Limb (tissue), 2 donors: ENCODE measurements around the gene APOBEC3H.
"Not testable (repeated sequence)": the region's sequence is repeated elsewhere in the genome, so short reads cannot be mapped to it uniquely, and the experiment has no call there.

Experiments
- DNase-seq, 2 donors: peaks; one replicate each; pipeline ENCODE4 v3.0.0-alpha.2; 2016; ENCODE audit errors: extremely low spot score in 2 of 2

APOBEC3H gene

GRCh38 chr22:39097098-39098020, at the start of gene APOBEC3H:
TSS of gene APOBEC3H (plus strand) at chr22:39097244. CDS start at chr22:39100279, 3,035 bp downstream.
- DNase-seq: no peak

GRCh38 chr22:39049486-39049885, 47.6 kb upstream of the APOBEC3H start:
- DNase-seq: not testable (repeated sequence)

DNA sequence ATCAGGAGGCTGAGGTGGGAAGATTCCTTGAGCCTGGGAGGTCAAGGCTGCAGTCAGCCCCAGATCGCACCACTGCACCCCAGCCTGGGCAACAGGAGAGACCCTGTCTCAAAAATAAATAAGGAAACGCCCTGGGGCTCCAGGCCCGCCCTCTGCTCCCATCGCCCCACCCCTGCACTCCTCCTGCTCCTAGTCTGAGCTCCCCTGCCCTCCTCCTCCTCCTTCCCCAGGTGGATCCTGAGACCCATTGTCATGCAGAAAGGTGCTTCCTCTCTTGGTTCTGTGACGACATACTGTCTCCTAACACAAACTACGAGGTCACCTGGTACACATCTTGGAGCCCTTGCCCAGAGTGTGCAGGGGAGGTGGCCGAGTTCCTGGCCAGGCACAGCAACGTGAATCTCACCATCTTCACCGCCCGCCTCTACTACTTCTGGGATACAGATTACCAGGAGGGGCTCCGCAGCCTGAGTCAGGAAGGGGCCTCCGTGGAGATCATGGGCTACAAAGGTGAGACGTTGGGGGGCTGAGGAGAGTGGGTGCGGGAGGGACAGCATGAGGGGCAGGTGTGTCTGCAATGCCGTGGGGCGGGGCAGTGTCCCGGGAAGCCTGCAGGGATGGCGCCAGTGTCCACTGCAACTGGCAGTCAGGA, 45.1 kb upstream of the APOBEC3H start:
- not testable (repeated sequence) for DNase-seq

- no peak for DNase-seq
Measured at GRCh38 chr22:39055658-39056057, 41.4 kb upstream of the APOBEC3H start.

DNA sequence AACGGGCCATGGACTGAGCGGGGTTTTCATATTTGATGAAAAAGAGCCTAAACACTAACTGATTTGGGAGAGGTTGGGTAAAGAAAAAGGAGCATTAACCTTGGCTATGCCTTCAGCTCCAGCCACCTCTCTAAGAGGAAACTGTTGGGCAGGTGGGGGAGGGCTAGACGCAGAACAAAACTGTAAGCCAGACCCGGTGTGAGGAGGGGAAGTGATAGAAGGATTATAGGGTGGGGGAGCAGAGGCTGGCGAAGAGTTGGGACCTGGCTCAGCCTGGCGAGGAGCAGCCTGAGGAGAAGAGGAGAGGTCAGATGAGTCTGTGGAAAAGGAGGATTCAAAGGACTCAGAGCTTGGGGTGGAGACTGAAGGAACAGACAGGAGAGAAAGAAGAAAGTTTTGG, 35.8 kb upstream of the APOBEC3H start:
- DNase-seq: not testable (repeated sequence)

DNA sequence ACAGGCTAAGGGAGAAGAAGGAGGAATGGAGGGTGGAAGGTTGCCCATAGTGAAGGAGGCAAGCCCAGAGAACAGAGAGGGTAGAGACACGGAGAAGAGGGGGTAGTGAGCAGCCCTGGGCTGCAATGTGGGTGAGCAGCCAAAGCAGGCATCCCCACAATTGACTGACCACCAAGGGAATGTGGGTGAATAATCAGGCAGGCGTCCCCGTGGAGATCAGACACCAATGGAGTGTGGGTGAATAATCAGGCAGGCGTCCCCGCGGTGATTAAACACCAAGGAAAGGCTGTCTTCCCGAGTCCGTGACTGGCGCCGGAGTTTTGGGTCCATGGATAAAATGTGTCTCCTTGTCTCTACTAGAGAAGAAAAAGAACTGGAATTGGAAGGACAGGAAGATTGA, 35.1 kb upstream of the APOBEC3H start:
- not testable (repeated sequence) for DNase-seq

GRCh38 chr22:39063904-39064303, 33.1 kb upstream of the APOBEC3H start:
- DNase-seq: not testable (repeated sequence)

DNA sequence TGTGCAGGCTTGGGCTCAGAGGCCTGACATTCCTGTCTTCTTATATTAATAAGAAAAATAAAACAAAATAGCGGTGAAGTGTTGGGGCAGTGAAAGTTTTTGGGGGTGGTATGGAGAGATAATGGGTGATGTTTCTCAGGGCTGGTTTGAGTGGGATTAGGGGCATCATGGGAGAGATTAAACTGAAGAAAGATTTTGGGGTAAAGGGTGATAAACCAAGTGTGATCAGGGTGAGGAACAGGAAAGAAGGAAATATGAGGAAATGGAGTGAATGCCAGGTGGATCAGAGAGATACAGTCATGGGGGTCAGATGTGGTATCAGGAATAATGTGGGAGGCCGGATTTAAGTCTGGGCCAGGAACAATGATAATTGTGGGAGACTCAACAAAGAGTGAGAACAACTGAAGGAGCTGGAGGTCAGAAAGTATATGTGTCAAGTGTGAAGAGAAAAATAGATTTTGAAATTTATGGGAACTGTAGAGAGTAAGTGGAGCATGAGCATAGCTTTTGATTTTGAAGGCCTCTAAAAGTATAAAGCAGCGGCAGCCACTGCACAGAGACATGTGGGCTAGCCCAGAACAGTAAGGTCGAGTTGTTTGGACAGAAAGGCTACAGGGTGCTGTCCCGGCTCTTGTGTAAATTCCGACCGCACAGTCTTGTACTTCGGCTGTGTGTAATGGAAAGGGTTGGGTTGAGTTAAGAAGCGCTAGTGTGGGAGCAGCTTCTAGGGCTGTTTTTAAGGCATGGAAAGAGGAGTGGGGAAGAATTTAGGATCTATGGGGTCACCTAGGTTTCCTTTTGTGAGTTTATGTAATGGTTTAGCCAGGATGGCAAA, 30.4 kb upstream of the APOBEC3H start:
- DNase-seq: not testable (repeated sequence)

DNA sequence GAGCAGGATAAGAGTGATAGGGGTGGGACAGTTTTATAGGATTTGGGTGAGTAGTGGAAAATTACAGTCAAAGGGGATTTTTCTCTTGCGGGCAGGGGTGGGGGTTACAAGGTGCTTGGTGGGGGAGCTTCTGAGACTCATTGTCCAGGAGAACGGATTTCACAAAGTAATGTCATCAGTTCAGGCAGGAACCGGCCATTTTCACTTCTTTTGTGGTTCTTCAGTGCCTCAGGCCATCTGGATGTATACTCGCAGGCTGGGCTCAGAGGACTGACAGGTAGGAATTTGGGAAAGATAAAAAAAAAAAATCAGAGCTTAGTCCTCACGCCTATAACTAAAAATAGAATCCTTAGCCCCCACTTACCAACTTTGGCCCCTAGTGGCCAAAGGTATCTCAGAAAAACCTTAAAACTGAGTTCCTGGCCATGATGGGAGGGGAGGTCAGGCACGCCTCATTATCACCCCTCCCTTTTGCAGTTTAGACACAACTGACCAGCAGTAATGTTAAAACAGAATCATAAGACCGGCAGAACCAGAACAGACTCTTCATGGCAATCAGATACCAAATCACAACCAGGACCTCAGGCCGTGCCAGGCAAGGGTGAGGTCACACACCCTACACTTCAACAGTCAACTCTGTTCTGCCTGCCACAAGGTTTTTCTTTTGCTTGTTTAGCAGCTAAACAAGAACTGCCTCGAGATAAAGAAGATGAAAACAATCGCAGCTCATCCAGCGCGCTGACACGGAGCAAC, 28.8 kb upstream of the APOBEC3H start:
- no peak for DNase-seq

- DNase-seq: no peak
Measured at GRCh38 chr22:39070186-39070585, 26.9 kb upstream of the APOBEC3H start.

GRCh38 chr22:39072581-39072981, 24.5 kb upstream of the APOBEC3H start:
- DNase-seq: not testable (repeated sequence)

DNA sequence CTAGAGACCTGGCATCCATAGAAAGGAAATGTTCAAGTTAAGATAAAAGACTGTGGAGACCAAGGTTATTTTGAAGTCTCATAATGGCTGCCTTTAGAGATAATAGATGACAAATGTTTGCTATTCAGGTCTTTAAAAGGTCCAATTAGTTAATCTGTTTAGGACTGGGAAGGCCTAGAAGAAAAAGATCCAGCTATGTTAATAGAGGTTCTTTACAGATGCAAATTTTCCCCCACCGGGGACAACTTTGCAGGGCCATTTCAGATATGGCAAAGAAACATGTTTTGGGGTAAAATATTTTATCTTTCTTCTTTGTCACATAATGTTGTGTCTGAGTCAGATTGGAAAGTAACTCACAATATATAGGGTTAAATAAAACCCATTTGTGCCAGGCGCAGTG, 23.1 kb upstream of the APOBEC3H start:
- no peak for DNase-seq

DNA sequence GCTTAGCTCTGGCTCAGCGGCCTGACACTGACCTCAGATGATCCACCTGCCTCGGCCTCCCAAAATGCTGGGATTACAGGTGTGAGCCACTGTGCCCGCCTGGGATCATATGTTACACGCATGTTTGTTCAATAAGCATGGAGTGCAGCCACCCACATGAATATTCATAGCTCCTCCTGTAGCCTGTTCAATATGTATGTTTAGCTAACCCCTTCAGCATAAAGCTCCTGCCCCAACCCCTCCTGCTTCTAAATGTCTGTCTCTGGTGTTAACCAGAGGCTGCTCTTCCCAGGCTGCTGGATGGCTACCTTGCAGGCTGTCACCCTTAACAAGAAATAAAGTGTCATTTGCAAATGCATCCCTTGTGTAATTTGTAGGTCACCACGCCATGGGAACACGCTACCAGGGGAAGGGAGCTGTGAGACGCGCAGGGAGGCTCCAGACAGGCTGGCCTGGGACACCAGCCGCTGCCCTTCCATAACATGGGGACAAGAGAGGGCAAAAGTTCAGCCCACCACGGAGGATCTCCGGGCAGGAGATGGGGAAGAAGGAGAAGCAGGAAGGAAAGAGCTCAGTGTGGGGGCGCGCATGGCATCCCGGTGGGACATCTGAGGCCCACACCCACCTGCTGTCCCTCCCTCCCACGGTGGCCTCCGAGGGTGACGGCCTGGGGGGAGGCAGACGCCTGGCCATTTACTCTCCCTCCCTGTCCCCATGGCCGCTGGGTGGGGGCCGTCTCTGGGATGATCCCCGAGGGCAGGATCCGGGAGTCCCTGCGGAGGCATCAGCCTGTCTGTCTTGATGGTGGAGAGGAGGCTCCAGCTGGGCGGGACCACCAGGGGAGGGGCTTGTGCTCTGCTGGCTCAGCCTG, 20.7 kb upstream of the APOBEC3H start:
- not testable (repeated sequence) for DNase-seq

DNA sequence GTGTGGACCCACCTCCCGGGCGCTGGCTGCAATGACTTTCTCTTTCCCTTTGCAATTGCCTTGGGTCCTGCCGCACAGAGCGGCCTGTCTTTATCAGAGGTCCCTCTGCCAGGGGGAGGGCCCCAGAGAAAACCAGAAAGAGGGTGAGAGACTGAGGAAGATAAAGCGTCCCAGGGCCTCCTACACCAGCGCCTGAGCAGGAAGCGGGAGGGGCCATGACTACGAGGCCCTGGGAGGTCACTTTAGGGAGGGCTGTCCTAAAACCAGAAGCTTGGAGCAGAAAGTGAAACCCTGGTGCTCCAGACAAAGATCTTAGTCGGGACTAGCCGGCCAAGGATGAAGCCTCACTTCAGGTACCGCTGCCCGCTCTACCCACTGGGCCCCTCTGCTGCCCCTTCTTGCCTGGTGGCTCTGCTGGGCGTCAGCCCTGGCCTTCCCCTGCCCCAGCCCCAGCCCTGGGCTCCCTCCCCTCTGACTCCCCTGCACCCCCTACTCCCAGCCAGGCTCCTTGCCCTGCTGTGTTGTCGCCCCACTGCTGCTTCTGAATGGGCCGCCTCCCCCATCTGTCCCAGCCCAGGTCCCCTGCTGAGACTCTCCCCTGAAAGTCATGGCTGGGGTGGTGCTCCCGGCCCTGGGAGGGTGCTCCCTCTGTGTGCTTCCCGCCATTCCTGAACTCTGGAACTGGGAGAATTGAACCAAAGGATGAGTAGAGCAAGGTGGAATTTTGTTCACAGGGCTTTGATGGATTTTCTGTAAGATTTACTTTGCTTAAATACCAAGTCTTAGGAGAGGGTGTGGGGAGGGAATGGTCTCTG, 19.8 kb upstream of the APOBEC3H start, which contains the start of gene APOBEC3G:
Gene APOBEC3G, plus strand, starts transcription at position 250 of the 815 bp plus-strand sequence. Its CDS starts 87 bp downstream, at position 337.
- not testable (repeated sequence) for DNase-seq

- DNase-seq: not testable (repeated sequence)
Measured at GRCh38 chr22:39077912-39078311, 19.1 kb upstream of the APOBEC3H start.

DNA sequence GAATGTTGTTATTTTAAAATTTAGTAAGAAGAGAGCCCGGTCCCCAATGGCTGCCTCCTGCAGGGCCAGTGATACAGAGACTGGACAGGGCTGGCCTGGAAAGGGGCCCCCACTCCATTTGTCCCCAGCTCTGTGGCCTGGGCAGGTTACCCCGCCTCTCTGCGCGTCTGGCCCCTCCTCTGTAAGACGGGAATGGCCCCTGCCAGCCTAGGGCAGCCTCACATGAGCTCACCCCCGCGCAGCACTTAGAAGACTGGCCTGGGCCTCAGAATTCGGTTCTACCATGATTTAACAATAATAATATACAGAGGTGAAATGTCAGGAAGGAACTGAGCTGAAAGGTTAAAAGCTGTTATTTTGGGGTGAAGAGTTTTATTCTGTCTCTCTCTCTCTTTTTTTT, 18.7 kb upstream of the APOBEC3H start:
- DNase-seq: no peak

GRCh38 chr22:39079054-39079637, 17.9 kb upstream of the APOBEC3H start:
- DNase-seq: not testable (repeated sequence)

DNA sequence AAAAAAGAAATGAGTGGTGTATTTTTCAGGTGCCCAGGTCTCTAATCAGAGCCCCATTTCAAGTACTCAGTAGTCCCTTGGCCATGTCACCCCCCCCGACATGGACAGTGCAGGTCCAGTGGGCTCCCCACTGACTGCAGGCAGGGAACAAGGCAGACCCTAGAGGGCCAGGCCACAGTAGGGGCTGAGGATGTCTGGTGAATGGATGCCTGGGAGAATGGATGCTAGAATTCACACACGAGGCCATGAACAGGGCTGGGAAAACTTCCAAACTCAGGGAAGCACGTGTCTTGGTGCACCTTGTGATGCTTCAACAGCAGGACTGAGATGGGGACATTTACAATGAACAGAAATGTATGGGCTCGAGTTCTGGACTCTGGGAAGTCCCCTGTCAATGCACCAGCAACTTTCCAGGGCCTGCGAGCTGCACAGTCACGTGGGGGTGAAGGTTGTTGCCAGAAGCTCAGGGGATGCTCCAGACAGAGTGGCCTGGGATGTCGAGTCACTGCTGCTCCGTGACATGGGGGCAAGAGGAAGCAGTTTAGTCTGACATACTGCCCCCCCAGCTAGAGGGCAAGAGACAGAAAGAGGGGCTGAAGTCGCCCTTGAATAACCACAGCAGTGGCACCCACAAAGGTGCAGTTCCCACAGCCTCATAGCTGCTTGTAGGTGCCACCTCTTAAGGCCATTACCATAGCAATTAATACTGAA, 16.8 kb upstream of the APOBEC3H start:
- no peak for DNase-seq
